Measurements from ENCODE around the gene MAOA. TPM values are rescaled to one million over a fixed set of nuclear protein-coding genes. Genes with fewer than 3 reads are reported as not detected.
"Not testable (repeated sequence)": the region's sequence is repeated elsewhere in the genome, so short reads cannot be mapped to it uniquely, and the experiment has no call there.

The MAOA gene
- total RNA-seq, 2 donors from 2014 or later, result 47.1 to 118 TPM

- H3K36me3 ChIP-seq (replicated peaks in 1 of 2; ENCODE audit: insufficient read depth in 1 of 2, low read depth in 2 of 2), result no peaks in the 10 kb centered on the region
- H3K4me1 ChIP-seq, result no peaks in the 10 kb centered on the region
- WGBS, 2 donors, result 95 to 98% methylated on average over 6 of the region's 6 CpGs
- no peak for ATAC-seq
- no peak overlapping the region for H3K4me3 ChIP-seq
- H3K27ac ChIP-seq, result no peak overlapping the region
- no peaks in the 10 kb centered on the region for H3K9me3 ChIP-seq
- intact Hi-C loops (cut with DNase I), result no loop called here
- TF ChIP-seq CTCF (IDR thresholded peaks at IDR 0.05) (no peak), POLR2A (IDR thresholded peaks at IDR 0.05) (no peak)
- no peak for DNase-seq
- no peaks in the 10 kb centered on the region for H3K27me3 ChIP-seq
These were observed 62.4 kb downstream of the MAOA start for GRCh38 chrX:43718546-43718945.

DNA sequence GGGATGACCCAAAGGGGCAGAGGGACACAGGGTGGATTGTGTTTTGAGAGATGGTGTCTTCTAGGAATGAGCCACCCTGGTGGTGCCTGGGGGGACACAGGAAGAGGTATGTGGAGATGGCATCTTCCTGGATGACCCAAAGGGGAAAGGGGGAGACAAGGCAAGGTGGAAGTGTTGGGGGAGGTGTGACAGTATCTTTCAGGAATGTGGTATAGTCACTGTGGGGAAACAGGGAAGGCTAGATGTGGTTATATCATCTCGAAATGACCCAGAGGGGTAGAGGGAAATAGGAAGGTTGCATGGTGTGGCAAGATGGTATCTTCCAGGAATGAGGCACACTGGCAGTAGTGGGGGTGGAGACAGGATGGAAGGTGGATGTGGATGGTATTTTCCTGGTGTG, 62.9 kb downstream of the MAOA start:
- 91 to 92% methylated on average over 1 of the region's 1 CpG for WGBS, 2 donors
- DNase-seq (no peak), ATAC-seq (no peak)
- no peaks in the 10 kb centered on the region for H3K27me3 ChIP-seq
- H3K4me3 ChIP-seq, result no peak overlapping the region
- intact Hi-C loops (cut with DNase I), result no loop called here
- H3K4me1 ChIP-seq, result no peaks in the 10 kb centered on the region
- H3K9me3 ChIP-seq, result no peaks in the 10 kb centered on the region
- no peak overlapping the region for H3K27ac ChIP-seq
- no peak for TF ChIP-seq CTCF (IDR thresholded peaks at IDR 0.05)
- TF ChIP-seq POLR2A (IDR thresholded peaks at IDR 0.05), result no peak
- H3K36me3 ChIP-seq (replicated peaks in 1 of 2; ENCODE audit: insufficient read depth in 1 of 2, low read depth in 2 of 2), result no peaks in the 10 kb centered on the region

DNA sequence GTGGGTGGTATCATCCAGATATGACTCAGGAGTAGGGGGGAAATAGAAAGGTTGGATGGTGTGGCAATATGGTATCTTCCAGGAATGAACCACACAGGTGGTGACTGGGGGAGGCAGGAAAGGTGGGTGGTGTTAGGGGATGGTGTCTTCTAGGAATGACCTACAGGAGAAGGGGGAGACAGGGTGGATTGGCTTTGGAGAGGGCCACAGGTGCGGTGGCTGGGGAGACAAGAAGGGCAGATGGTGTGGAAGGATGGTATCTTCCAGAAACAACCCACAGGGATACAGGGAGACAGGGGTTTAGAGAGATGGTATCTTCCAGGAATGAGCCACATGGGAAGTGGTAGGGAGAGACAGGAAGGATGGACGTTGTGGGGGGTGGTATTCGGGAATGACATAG, 64.0 kb downstream of the MAOA start:
- Histone ChIP-seq H3K27ac (no peak overlapping the region), H3K9me3 (no peaks in the 10 kb centered on the region), H3K27me3 (no peaks in the 10 kb centered on the region), H3K4me1 (no peaks in the 10 kb centered on the region), H3K4me3 (no peak overlapping the region), H3K36me3 (replicated peaks in 1 of 2; ENCODE audit: insufficient read depth in 1 of 2, low read depth in 2 of 2) (no peaks in the 10 kb centered on the region)
- intact Hi-C loops (cut with DNase I), result no loop called here
- 76 to 84% methylated on average over 3 of the region's 3 CpGs for WGBS, 2 donors
- DNase-seq, result no peak
- ATAC-seq, result no peak
- TF ChIP-seq CTCF (IDR thresholded peaks at IDR 0.05) (no peak), POLR2A (IDR thresholded peaks at IDR 0.05) (no peak)

- H3K27me3 ChIP-seq, result no peaks in the 10 kb centered on the region
- TF ChIP-seq POLR2A (IDR thresholded peaks at IDR 0.05) (no peak), CTCF (IDR thresholded peaks at IDR 0.05) (no peak)
- H3K4me1 ChIP-seq, result no peaks in the 10 kb centered on the region
- H3K9me3 ChIP-seq, result no peaks in the 10 kb centered on the region
- H3K4me3 ChIP-seq, result no peak overlapping the region
- no peak for ATAC-seq
- intact Hi-C loops (cut with DNase I), result no loop called here
- H3K27ac ChIP-seq, result no peak overlapping the region
- 89 to 92% methylated on average over 1 of the region's 1 CpG for WGBS, 2 donors
- DNase-seq, result no peak
- no peaks in the 10 kb centered on the region for H3K36me3 ChIP-seq (replicated peaks in 1 of 2; ENCODE audit: insufficient read depth in 1 of 2, low read depth in 2 of 2)
These were observed 64.9 kb downstream of the MAOA start for GRCh38 chrX:43720961-43721360.

- intact Hi-C loops (cut with DNase I); H3K9me3 ChIP-seq; H3K27ac ChIP-seq; H3K4me1 ChIP-seq; H3K4me3 ChIP-seq; H3K27me3 ChIP-seq; ATAC-seq; H3K36me3 ChIP-seq (replicated peaks in 1 of 2; ENCODE audit: insufficient read depth in 1 of 2, low read depth in 2 of 2); DNase-seq: not testable (repeated sequence)
- 60 to 74% methylated on average over 5 of the region's 5 CpGs for WGBS, 2 donors
These were observed 69.1 kb downstream of the MAOA start for GRCh38 chrX:43725227-43725626.

DNA sequence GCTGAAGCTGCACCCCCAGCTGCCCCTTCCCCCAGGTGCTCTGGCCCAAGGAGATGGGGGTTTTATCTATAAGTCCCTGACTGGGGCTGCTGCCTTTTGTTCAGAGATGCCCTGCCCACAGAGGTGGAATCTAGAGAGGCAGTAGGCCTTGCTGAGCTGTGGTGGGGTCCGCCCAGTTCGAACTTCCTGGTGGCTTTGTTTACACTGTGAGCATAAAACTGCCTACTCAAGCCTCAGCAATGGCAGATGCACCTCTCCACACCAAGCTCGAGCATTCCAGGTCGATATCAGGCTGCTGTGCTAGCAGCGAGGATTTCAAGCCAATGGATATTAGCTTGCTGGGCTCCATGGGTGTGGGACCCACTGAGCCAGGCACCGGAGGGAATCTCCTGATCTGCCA, 71.2 kb downstream of the MAOA start:
- intact Hi-C loops (cut with DNase I); H3K27ac ChIP-seq; ATAC-seq: not testable (repeated sequence)

More for the DNA sequence above, 71.2 kb downstream of the MAOA start:
- not testable (repeated sequence) for H3K4me1 ChIP-seq; DNase-seq; H3K27me3 ChIP-seq; H3K36me3 ChIP-seq (replicated peaks in 1 of 2; ENCODE audit: insufficient read depth in 1 of 2, low read depth in 2 of 2); H3K4me3 ChIP-seq; H3K9me3 ChIP-seq
- 86% methylated on average over 6 of the region's 6 CpGs; no CpG with 5 or more reads in 1 of the 2 donors for WGBS, 2 donors
